ENCODE results near the gene MAP3K13. TPM values are rescaled to one million over a fixed set of nuclear protein-coding genes. Genes with fewer than 3 reads are reported as not detected.
A peak's percentile ranks its signal among the peaks of the same experiment; 100 is the strongest.

MAP3K13 gene
- total RNA-seq, 4 donors from 2014 or later: 15.1 to 30.2 (median 24.0) TPM

- intact Hi-C loops (cut with DNase I): no loop called here
- Histone ChIP-seq H3K4me3 (no peak overlapping the region), H3K36me3 (peaks cover 8 to 99% (median 8%) of the 10 kb centered on the region in 3 donors), H3K4me1 (peaks cover 0 to 5% (median 0%) of the 10 kb centered on the region in 3 donors), H3K9me3 (no peaks in the 10 kb centered on the region), H3K27ac (no peak overlapping the region), H3K27me3 (no peaks in the 10 kb centered on the region)
- no peak for DNase-seq
- TF ChIP-seq POLR2A (IDR thresholded peaks at IDR 0.05): no peak
- TF ChIP-seq, protein P1, sequence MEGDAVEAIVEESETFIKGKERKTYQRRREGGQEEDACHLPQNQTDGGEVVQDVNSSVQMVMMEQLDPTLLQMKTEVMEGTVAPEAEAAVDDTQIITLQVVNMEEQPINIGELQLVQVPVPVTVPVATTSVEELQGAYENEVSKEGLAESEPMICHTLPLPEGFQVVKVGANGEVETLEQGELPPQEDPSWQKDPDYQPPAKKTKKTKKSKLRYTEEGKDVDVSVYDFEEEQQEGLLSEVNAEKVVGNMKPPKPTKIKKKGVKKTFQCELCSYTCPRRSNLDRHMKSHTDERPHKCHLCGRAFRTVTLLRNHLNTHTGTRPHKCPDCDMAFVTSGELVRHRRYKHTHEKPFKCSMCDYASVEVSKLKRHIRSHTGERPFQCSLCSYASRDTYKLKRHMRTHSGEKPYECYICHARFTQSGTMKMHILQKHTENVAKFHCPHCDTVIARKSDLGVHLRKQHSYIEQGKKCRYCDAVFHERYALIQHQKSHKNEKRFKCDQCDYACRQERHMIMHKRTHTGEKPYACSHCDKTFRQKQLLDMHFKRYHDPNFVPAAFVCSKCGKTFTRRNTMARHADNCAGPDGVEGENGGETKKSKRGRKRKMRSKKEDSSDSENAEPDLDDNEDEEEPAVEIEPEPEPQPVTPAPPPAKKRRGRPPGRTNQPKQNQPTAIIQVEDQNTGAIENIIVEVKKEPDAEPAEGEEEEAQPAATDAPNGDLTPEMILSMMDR (IDR thresholded peaks at IDR 0.05): no peak
- 82 to 84% methylated on average over 4 of the region's 4 CpGs for WGBS, 2 donors
Measured at GRCh38 chr3:185490241-185490640, 127.3 kb downstream of the MAP3K13 start.

GRCh38 chr3:185498503-185499396, 135.8 kb downstream of the MAP3K13 start, which contains the start of gene TMEM41A:
TMEM41A (minus strand) TSS chr3:185499035; CDS start chr3:185498961, 74 bp downstream.
- TF ChIP-seq POLR2A (IDR thresholded peaks at IDR 0.05): peak in 3 of 4 donors; percentile 13 to 90 (median 87)
- TF ChIP-seq, protein P1 (IDR thresholded peaks at IDR 0.05): peak in 1 of 6 experiments; percentile 12
- 2 to 4% methylated on average over 18 to 38 of the region's 82 CpGs for WGBS, 2 donors
- intact Hi-C loops (cut with DNase I): no loop called here
- Histone ChIP-seq H3K4me1 (peaks cover 6 to 37% (median 15%) of the 10 kb centered on the region in 3 donors), H3K27ac (peak within 1 kb of the TSS; percentile 85 to 94 (median 90)), H3K36me3 (peaks cover 10 to 33% (median 12%) of the 10 kb centered on the region in 3 donors), H3K27me3 (no peaks in the 10 kb centered on the region), H3K4me3 (peak within 1 kb of the TSS; percentile 73 to 93 (median 84)), H3K9me3 (no peaks in the 10 kb centered on the region)
- peak; percentile 61 for DNase-seq

DNA sequence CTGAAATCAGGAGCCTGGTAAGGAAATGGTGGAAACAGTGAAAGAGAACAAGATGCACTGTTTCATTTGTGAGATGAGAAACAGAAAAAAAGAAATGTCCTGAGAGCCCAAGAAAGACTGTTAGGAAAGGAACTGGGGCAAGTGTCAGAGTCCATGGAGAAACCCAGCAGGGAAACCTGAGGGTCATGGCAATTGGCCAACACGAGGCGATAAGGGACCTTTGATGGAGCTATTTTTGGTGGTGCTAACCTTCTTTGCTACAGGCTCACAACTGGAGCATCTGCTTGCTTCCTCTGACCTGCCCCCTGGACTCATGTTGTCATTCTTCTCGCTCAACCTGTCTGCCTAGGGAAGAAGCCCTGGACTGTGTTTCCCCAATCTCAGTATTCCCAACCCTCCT, 140.1 kb downstream of the MAP3K13 start:
- WGBS, 2 donors: 72 to 81% methylated on average over 3 of the region's 3 CpGs
- peak overlapping the region in 2 of 4 donors; percentile 29 to 42 for H3K27ac ChIP-seq
- intact Hi-C loops (cut with DNase I): no loop called here
- H3K4me1 ChIP-seq: peaks cover under 1 to 31% (median 6%) of the 10 kb centered on the region in 3 donors
- H3K36me3 ChIP-seq: peaks cover 0 to 4% (median 0%) of the 10 kb centered on the region in 3 donors
- DNase-seq: no peak
- no peaks in the 10 kb centered on the region for H3K9me3 ChIP-seq
- H3K27me3 ChIP-seq: no peaks in the 10 kb centered on the region
- no peak overlapping the region for H3K4me3 ChIP-seq
- TF ChIP-seq, protein P1 (IDR thresholded peaks at IDR 0.05): no peak
- no peak for TF ChIP-seq POLR2A (IDR thresholded peaks at IDR 0.05)

- H3K27ac ChIP-seq: peak overlapping the region in 2 of 4 donors; percentile 29 to 42
- intact Hi-C loops (cut with DNase I): no loop called here
- WGBS, 2 donors: 57% methylated on average over 1 of the region's 1 CpG; no CpG with 5 or more reads in 1 of the 2 donors
Measured at GRCh38 chr3:185503521-185503920, 140.6 kb downstream of the MAP3K13 start.

More at GRCh38 chr3:185503521-185503920, 140.6 kb downstream of the MAP3K13 start:
- DNase-seq: no peak
- Histone ChIP-seq H3K27me3 (no peaks in the 10 kb centered on the region), H3K9me3 (no peaks in the 10 kb centered on the region), H3K4me1 (peaks cover 0 to 29% (median 6%) of the 10 kb centered on the region in 3 donors), H3K4me3 (no peak overlapping the region), H3K36me3 (peaks cover 0 to 9% (median 0%) of the 10 kb centered on the region in 3 donors)
- TF ChIP-seq, protein P1 (IDR thresholded peaks at IDR 0.05): no peak
- TF ChIP-seq POLR2A (IDR thresholded peaks at IDR 0.05): no peak

Measured in esophagus squamous epithelium (tissue), 5 donors.